ENCODE results near the gene KMT2D.

DNA sequence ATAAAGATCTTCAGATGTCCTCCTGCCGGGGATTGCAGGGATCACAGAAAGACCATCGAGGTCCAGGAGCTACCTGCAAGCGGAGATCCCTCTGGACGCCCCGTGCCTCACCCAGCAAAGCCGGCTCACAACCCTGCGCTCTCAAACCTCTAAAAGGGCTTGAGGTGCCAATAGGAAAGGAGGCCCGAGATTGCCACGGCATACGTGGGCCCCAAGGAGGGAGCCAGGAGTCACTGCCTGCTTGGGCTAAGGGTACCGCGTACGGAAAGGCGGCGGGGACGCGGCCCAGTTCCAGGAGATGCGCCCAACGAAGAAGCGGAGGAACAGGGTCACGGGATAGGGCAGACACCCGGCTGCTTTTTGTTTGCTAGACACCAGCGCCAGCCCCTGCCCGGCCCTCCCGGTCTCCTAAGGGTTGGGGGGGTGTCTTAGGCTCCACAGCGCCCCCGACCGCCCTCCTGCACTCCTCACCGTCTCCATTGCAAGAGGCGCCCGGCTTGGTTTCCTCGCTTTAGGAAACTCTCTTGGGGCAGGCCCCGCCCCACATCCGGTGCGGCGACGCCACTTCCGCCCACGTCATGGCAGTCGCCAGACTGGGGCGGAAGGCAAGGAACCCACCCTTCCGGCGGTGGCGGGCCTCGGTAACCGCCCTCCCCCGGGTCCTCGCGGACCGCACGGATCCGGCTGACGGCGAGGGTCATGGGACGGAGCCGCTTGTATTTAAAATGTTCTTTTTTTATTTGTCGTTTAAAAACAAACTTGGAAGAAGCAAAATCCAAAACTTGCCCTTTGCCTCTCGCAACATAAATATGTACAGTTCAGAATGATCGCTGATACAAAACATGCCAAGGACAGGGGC, 42.1 kb downstream of the KMT2D start, which contains the start of gene PRKAG1:
- TF ChIP-seq, protein P1, sequence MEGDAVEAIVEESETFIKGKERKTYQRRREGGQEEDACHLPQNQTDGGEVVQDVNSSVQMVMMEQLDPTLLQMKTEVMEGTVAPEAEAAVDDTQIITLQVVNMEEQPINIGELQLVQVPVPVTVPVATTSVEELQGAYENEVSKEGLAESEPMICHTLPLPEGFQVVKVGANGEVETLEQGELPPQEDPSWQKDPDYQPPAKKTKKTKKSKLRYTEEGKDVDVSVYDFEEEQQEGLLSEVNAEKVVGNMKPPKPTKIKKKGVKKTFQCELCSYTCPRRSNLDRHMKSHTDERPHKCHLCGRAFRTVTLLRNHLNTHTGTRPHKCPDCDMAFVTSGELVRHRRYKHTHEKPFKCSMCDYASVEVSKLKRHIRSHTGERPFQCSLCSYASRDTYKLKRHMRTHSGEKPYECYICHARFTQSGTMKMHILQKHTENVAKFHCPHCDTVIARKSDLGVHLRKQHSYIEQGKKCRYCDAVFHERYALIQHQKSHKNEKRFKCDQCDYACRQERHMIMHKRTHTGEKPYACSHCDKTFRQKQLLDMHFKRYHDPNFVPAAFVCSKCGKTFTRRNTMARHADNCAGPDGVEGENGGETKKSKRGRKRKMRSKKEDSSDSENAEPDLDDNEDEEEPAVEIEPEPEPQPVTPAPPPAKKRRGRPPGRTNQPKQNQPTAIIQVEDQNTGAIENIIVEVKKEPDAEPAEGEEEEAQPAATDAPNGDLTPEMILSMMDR (conservative IDR thresholded peaks at IDR 0.05; ENCODE audit: low read depth, low read length) = peak; percentile 58
- TF ChIP-seq EZH2 (IDR thresholded peaks at IDR 0.05; ENCODE audit: low read length, unreplicated experiment) = no peak
